HepG2 (cell line): Measurements from ENCODE around the gene GRAMD1B.

Experiments
- CTCF ChIP-seq: sonication (generic); formaldehyde crosslinking; IDR thresholded peaks from 2 replicates; pipeline ENCODE4 v1.5.0; 2020; ENCODE audit warnings: mild to moderate bottlenecking, missing genetic modification reagents, moderate library complexity
- ZBTB26 ChIP-seq: IDR thresholded peaks from 2 replicates; pipeline ENCODE4 v1.6.1; 2016; ENCODE audit warnings: missing compliant biosample characterization, missing genetic modification reagents, borderline replicate concordance

- TF ChIP-seq CTCF (CRISPR knock-in tag) (no peak), ZBTB26 (no peak)
These were observed 49.2 kb downstream of the GRAMD1B start for GRCh38 chr11:123479048-123479837.
